Neural crest cell (in vitro differentiated cells): ENCODE data around the gene ZNF184. TPM values are rescaled to one million over a fixed set of nuclear protein-coding genes. Genes with fewer than 3 reads are reported as not detected.

Experiments
- DNase-seq: peaks from one replicate; pipeline ENCODE4 v3.0.0; 2021; ENCODE audit warnings: low read depth, mixed read lengths, low spot score
- H3K27ac Mint-ChIP-seq: one replicate; pipeline ENCODE4 v1.8.0; 2021; ENCODE audit warnings: mild to moderate bottlenecking, mixed read lengths; ENCODE audit not compliant: unreplicated experiment
- H3K27me3 Mint-ChIP-seq: 2 replicates; pipeline ENCODE4 v1.8.0; 2021; ENCODE audit warnings: low read depth, mild to moderate bottlenecking, mixed read lengths
- H3K36me3 Mint-ChIP-seq: 2 replicates; pipeline ENCODE4 v1.8.0; 2021; ENCODE audit warnings: low read depth, mild to moderate bottlenecking, mixed read lengths
- H3K4me1 Mint-ChIP-seq: 2 replicates; pipeline ENCODE4 v1.8.0; 2021; ENCODE audit warnings: mixed read lengths
- H3K4me3 Mint-ChIP-seq: one replicate; pipeline ENCODE4 v1.8.0; 2021; ENCODE audit warnings: mild to moderate bottlenecking, mixed read lengths
- H3K9me3 Mint-ChIP-seq: 2 replicates; pipeline ENCODE4 v1.8.0; 2021; ENCODE audit warnings: mixed read lengths
- total RNA-seq: library from RNA; stranded (reverse); gene quantifications from 2 replicates; pipeline ENCODE4 v1.2.1, GENCODE V29; 2021
- TF ChIP-seq, protein P1 (sequence below): fragments of 200-600 bp; sonication (generic); conservative IDR thresholded peaks from 2 replicates; pipeline ENCODE4 v1.5.0; 2021; ENCODE audit warnings: antibody characterized with exemption, mild to moderate bottlenecking

Gene ZNF184
- total RNA-seq, 1 donor from 2014 or later, result 16.7 TPM

- Mint-ChIP-seq H3K9me3 (peaks cover 5% of the 10 kb centered on the region), H3K27ac (peak overlapping the region; percentile 94), H3K36me3 (peaks cover 36% of the 10 kb centered on the region), H3K4me1 (peaks cover 38% of the 10 kb centered on the region), H3K27me3 (peaks cover 26% of the 10 kb centered on the region), H3K4me3 (peak overlapping the region; percentile 91)
- peak; percentile 43 for DNase-seq
- TF ChIP-seq, protein P1, sequence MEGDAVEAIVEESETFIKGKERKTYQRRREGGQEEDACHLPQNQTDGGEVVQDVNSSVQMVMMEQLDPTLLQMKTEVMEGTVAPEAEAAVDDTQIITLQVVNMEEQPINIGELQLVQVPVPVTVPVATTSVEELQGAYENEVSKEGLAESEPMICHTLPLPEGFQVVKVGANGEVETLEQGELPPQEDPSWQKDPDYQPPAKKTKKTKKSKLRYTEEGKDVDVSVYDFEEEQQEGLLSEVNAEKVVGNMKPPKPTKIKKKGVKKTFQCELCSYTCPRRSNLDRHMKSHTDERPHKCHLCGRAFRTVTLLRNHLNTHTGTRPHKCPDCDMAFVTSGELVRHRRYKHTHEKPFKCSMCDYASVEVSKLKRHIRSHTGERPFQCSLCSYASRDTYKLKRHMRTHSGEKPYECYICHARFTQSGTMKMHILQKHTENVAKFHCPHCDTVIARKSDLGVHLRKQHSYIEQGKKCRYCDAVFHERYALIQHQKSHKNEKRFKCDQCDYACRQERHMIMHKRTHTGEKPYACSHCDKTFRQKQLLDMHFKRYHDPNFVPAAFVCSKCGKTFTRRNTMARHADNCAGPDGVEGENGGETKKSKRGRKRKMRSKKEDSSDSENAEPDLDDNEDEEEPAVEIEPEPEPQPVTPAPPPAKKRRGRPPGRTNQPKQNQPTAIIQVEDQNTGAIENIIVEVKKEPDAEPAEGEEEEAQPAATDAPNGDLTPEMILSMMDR, result no peak
Observed at GRCh38 chr6:27472182-27472616, 706 bp downstream of the ZNF184 start.

GRCh38 chr6:27471365-27472115 lies 1.4 kb downstream of the ZNF184 start:
- Mint-ChIP-seq H3K27me3 (peaks cover 21% of the 10 kb centered on the region), H3K36me3 (peaks cover 42% of the 10 kb centered on the region), H3K27ac (peak overlapping the region; percentile 94), H3K4me1 (peaks cover 38% of the 10 kb centered on the region), H3K9me3 (peaks cover 9% of the 10 kb centered on the region), H3K4me3 (peak overlapping the region; percentile 91)
- no peak for DNase-seq
- TF ChIP-seq, protein P1, result no peak

- no peak for DNase-seq
- peak overlapping the region; percentile 63 for H3K4me3 Mint-ChIP-seq
- TF ChIP-seq, protein P1, result no peak
- peaks cover 12% of the 10 kb centered on the region for H3K9me3 Mint-ChIP-seq
- peaks cover 51% of the 10 kb centered on the region for H3K36me3 Mint-ChIP-seq
- no peak overlapping the region for H3K27ac Mint-ChIP-seq
- peaks cover 11% of the 10 kb centered on the region for H3K27me3 Mint-ChIP-seq
- peaks cover 38% of the 10 kb centered on the region for H3K4me1 Mint-ChIP-seq
Observed at GRCh38 chr6:27470023-27470422, 2.9 kb downstream of the ZNF184 start.

GRCh38 chr6:27468334-27468733 lies 4.6 kb downstream of the ZNF184 start:
- H3K4me3 Mint-ChIP-seq, result peak overlapping the region; percentile 29
- peaks cover 64% of the 10 kb centered on the region for H3K36me3 Mint-ChIP-seq

GRCh38 chr6:27452496-27452897 lies 20.4 kb downstream of the ZNF184 start:
- no peak overlapping the region for H3K27ac Mint-ChIP-seq
- peak overlapping the region; percentile 8 for H3K4me3 Mint-ChIP-seq
- H3K27me3 Mint-ChIP-seq, result no peaks in the 10 kb centered on the region
- TF ChIP-seq, protein P1, result no peak
- H3K4me1 Mint-ChIP-seq, result no peaks in the 10 kb centered on the region
- DNase-seq, result no peak
- peaks cover 95% of the 10 kb centered on the region for H3K36me3 Mint-ChIP-seq
- peaks cover 57% of the 10 kb centered on the region for H3K9me3 Mint-ChIP-seq

More at GRCh38 chr6:27468334-27468733, 4.6 kb downstream of the ZNF184 start:
- TF ChIP-seq, protein P1, result no peak
- Mint-ChIP-seq H3K27ac (no peak overlapping the region), H3K27me3 (peaks cover 5% of the 10 kb centered on the region), H3K9me3 (peaks cover 17% of the 10 kb centered on the region), H3K4me1 (peaks cover 38% of the 10 kb centered on the region)
- DNase-seq, result no peak
